ENCODE measurements around the gene ICAM2.

DNA sequence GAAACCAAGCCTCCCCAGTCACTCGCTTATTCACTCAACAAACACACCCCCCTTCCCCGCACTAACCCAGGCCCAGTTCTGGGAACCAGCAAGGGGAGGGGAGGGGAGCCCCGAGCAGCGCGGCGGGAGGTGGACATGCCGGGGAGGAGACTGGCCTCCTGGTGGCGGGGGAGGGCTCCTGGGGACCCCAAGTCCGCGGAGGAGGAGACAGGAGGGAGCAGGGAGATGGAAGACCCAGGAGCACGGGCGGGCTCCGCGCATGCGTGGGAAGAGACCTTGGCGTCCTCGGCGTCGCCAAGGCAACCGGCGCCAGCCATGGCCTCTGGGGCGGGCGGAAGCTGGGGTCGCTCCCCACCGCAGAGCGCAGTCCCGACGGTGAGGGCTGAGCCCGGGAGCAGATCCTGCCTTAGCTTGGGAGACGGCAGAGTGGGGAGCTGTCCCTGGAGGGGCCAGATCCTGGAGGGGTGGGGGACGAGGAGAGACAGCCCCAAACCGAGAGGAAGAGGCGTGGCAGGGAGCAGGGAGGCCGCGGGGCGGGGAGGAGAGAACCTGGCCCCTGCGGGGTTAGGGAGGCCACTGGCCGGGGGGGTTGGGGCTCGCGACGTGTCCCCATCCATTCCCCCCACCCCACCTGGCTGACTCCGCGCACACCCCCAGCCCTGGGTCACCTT is 22.2 kb downstream of the ICAM2 start, which contains the start of gene PRR29:
- TF ChIP-seq, protein P1, sequence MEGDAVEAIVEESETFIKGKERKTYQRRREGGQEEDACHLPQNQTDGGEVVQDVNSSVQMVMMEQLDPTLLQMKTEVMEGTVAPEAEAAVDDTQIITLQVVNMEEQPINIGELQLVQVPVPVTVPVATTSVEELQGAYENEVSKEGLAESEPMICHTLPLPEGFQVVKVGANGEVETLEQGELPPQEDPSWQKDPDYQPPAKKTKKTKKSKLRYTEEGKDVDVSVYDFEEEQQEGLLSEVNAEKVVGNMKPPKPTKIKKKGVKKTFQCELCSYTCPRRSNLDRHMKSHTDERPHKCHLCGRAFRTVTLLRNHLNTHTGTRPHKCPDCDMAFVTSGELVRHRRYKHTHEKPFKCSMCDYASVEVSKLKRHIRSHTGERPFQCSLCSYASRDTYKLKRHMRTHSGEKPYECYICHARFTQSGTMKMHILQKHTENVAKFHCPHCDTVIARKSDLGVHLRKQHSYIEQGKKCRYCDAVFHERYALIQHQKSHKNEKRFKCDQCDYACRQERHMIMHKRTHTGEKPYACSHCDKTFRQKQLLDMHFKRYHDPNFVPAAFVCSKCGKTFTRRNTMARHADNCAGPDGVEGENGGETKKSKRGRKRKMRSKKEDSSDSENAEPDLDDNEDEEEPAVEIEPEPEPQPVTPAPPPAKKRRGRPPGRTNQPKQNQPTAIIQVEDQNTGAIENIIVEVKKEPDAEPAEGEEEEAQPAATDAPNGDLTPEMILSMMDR (IDR thresholded peaks at IDR 0.05): no peak
- no peak for TF ChIP-seq ZFX (IDR thresholded peaks at IDR 0.05; ENCODE audit: borderline replicate concordance)

Data from 22Rv1 (cell line).